Stimulated activated CD4-positive, alpha-beta T cell treated with anti-CD3 and anti-CD28 coated beads, Interleukin-1b, Interleukin-23, amount 100 ng/mL, for 1 hour (primary cell): ENCODE measurements around the gene ADGRB2.

ENCODE experiments used
- DNase-seq, 2 donors: peaks; one replicate each; pipeline ENCODE4 v3.0.0-alpha.2; 2020; ENCODE audit warnings: low read depth in 2 of 2

Gene ADGRB2

DNA sequence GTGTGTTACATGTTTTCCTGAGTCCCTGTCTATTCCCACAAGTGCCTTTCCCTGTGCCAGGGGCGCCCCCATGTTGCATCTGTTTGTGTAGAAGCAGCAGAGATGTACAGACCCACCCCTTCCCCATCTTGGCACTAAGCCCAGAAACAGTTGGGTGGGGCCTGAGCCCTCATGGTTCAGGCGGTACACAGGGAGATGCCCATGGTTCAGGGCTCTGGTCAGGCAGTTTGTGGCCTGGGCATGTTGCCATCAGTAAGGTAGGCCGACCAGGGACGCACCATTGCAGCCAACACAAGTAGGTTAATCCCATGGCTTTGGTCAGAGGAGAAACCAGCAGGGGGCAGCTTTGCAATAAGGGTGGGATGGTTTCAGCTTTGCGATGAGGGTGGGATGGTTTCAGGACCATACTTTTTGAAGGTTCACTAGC is 914 bp upstream of the ADGRB2 start:
- DNase-seq: no peak

DNA sequence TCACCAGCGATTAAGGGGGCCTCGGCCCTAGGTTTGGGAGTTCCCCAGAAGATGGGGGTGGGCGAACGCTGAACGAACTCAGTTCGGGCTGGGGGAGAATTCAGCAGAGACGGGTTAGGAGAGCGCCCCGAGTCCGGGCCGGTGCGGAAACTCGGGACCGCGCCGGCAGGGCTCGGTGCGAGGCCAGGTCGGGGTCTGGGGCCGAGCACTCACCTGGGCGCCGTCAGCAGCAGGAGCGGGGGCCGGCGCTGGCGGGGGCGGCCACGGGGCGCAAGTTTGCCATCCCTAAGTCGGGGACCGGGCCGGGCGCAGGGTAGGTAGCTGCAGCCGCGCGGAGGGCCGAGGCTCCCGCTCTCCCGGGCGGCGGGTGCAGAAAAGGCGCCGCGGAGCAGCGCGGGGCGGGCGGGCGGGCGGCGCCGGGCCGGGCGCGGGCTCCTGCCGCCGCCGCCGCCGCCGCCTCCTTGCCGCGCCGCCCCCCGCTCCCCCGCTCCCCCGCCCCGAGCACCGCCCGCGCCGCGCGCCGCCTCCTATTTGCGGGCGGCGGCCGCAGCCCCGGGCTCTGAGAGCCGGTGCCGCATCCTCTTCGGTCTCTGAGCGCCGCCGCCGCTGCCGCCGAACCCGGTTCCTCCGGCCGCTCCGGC is 349 bp downstream of the ADGRB2 start:
- no peak for DNase-seq

DNA sequence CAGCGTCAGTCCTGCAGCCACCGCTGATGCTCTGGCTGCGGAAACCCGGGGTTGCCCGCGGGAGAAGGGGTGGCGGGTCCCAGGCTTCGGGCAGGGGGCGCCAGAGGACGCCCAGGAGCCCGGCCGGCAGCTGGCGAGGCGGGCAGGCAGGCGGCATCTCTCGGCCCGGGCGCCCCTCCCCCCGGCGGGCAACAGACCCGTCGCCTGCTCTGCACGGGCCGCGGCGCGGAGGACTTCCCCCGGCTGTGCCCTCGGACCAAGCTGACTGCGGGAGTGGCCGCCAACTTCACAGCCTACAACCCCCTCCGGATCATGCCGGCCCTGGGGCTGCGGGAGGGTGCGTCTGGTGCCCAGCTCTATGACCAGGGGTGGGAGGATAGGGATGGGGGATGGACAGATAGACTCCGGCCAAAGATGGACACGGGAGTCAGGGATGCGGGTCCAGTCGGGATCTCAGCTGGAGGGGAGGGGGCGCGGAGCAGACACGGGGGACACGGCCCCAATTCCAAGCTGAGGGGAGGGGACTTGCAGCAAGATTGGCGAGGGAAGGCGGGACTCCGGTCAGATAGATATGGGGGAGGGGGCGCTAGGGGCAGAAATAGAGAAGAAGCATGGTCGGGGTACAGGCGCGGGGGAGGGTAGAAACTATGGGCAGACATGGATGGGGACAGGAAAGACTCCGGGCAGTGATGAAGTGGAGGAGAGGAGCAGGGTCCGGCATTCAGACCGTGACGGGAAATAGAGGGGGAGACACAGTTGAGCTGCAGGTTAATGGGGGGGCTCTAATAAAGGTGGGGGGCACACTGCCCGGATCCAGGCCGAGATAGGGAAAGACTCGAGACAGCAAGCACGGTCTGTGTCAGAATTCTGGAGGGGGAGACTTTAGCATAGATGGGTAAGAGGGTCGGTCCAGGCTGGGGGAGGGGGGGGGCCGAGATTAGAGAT is 1.1 kb downstream of the ADGRB2 start:
- peak; percentile 37 to 53 for DNase-seq

DNA sequence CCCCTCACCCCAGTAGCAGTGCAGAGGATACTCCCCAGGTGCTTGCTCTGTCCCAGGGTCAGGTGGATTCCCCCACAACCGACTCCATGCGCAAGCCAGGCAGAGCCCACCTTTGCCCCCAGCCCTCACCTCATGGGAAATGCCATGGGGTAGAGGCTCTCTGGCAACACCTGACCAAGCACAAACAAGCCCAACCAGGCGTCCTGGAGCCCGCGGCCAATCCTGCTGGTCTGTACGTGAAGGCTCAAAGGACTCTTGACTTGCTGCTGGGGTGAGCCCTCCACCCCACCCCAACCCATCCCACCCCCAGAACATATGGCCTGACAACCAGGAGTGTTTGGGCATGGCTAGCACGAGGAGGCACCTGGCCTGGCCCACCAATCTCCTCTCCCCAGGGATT is 1.8 kb downstream of the ADGRB2 start:
- no peak for DNase-seq

DNA sequence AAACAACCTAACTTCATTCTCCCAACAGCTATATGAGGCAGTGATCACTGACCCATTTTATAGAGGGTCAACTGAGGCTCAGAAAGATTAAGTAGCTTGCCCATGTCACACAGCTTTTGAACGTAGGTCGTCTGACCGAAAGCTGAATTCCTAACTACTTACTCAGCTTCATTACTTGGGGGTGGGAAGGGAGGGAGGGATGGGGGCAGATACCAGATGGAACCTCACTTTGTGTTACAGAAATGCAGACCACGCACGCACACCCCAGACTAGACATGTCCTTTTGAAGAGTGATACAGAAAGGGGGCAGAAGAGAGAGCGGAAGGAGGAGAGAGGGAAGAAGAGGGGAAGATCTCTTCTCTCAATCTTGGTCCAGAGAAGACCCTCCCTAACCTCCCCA is 2.3 kb downstream of the ADGRB2 start:
- no peak for DNase-seq

DNA sequence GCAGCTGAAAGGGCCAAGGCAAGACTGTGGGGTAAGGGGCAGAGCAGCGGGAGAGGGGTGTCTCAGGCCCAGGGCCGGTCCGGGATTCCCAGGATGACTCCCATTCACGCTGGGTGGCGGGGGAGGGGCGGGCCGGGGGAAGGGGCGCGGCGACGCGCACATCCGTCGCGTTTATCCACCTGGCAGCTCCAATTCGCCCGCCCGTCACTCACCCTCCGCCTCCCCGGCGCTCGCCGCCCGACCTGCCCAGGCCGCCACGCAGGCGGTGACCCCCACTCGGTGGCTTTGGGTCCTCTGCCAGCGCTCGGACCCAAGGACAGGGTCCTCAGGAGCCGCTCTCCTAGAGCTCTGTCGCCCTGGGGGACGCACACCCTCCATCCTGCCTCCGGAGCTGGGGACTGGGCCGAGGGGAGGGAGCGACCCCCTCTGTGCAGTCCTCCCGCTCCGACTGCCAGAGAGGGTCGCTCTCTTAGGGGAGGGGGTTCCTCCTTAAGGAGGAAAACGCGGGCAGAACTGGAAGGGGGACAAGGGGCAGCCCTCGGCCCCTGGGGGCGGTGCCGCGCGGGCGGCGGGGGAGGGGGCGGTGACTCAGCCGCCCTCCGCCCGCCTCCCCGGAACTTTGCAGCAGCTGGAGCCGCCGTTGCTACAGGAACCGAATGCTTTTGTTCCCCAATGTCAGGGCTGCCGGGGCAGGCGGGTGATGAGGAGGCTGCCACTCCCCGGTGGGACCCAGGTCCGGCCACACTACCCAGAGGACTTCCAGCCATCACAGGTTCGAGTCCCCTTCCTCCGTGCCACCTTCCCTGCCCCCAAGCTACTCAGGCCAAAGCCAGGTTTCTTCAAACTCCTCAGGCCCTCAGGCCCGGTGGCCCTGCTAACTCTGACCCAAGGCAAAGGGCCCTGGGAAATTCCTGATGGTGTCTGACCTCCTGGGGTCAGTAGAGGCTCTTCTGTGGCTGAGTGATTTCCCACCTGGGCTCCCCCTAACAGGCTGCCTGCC is 3.4 kb downstream of the ADGRB2 start:
- DNase-seq: peak; percentile 31 to 32

DNA sequence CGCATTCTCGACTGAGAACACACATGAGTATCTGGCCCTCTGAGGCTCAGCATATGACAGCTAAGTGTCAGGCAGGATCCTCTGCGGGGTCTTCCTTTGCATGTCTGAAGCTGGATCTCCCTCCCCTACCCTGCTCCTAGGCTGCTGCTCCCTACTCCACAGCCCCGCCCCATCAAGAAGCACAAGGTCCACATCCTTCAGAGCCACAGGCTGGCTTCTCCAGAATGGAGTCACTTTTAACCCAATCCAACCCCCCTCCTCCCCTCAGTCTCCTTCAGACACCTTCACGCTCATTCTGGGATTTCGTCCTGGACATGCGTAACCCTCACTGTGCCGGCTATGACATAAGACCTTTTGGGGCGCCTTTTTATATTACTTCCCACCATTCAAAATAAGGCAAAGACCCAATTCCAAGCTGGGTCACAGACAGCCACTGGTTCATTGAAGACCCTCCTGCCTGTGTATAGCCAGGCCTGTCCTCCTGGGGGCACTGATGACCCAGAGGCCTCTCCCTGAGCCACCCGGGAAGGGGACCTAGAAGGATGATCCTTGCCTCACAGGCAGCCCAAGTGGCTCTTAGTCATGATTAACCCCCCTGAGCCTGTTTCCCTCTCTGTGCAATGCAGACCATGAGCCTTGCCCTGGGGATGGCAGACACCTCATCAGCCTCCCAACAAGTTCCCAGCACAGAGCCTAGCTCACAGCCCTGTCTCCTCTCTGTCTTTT is 4.7 kb downstream of the ADGRB2 start:
- DNase-seq: no peak

DNA sequence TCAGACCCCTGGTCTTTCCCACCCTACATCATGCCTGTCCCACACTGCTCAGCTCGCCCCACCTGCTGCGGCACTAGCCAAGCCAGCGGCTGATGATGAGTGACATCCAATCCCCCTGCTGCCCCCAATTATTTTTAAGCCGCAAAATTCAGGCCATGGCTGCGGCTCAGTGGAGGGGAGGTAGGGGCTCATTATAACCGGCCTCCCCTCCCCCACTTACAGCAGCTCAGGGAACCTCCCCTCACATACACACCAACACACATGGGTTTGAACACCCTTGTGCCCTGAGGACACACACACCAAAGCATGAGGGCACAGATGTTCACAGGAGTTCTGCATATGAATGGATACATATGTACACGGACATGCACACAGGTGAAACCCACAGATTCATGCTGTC is 5.3 kb downstream of the ADGRB2 start:
- DNase-seq: no peak

DNA sequence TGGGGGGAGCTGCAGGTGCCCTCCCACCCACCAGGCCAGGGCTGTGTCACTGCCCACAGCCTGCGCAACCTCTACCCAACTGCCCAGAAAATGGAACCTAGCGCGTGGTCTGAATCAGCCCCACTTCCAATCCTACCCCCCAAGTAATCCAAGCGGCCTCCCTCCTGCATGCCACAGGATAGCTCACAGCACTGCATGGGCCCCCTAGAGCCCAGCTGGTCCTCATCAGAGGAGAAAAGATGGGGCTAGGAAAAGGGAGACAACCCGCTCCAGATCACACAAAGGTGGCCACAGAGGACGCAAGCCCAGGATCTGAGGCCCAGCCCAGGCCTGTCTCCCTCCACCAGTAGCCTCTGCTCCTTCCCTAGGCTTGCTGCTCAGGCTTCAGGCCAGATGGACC is 6.2 kb downstream of the ADGRB2 start:
- no peak for DNase-seq

DNA sequence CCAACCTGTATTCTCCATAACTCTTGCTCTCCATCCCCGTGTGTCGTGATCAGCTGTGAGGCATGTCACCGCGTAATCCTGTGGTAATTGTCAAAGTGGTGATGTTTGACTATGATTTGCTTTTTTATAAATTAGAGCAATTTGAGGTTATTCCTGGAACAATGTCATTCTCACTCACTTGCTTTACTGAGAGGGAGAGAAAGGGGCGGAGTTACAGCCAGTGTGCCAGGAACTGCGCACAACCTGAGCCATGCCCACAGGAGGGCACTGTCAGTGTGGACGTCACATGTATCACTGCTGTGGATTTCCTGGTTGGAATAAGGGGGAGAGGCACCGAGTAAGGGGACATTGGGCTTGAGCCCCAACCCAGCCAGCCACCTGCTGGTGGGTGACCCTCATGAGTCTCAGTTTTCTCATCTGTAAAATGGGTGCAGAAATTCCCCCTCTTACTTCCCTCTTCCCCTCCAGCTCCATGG is 6.9 kb downstream of the ADGRB2 start:
- no peak for DNase-seq

DNA sequence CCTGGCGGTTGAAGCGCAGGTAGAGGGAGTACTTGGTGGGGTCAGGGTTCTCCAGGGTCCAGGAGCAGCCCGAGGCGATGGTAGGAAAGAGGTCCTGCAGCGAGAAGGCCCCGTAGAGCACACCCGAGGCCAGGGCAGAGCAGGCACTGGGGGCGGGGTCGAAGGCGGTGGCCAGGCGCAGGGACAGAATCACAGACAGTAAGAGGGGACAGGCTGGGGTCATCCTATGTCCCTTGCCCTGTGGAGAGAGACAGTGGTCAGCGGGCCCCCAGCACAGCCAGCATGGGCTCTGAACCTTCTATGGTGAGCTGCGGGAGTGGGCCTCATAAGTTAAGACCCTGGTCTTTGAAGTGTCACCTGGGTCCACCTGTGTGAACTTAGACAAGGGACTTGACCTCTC is 7.6 kb downstream of the ADGRB2 start:
- no peak for DNase-seq

DNA sequence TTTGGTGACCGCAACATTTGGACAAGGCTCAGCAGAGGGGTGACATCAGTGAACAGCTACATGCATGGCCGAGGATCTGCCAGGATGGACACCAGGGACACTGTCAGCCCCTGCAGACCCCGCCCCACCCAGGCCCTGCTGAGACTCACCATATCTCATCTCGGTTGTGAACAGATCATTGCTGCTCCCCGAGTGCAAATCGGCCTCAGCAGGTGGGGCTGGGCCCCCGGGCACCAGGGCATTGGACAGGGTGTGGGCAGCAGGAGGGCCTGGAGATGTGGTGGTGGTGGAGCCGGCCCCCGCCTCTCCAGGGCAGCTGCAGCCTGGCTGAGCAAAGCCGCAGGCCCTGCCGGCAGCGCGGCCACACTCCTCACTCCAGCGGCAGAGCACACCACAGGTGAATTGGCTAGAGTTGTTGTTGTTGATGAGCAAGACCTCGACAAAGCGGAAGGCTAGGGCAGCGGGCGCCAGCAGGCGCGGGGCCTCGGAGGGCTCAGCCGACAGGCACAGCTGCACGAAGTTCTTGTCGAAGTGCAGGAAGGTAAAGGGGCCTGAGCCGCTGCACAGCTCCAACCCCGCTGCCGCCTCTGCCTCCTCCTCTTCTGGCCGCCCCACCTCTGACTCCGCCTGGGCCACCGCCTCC is 8.2 kb downstream of the ADGRB2 start:
- DNase-seq: no peak

DNA sequence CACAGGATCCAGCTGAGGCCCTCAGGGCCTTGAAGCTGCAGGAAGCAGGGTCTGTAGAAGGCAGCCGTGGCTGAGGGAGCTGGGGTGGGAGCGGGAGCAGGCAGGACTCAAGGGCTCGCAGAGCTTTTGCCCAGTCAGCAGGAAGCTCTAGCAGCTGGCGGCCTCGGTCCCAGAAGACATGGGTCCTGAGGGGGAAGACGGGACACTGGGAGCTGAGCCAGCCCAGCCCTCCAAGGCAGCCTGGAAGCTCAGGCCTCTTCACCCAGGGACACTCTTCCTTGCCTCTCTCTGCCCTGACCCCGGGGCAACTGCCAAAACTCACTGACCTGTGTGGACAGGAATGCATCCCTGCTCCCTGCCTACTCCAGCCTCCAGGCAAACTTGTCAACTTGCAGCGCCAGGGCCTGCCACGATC is 8.9 kb downstream of the ADGRB2 start:
- DNase-seq: no peak

DNA sequence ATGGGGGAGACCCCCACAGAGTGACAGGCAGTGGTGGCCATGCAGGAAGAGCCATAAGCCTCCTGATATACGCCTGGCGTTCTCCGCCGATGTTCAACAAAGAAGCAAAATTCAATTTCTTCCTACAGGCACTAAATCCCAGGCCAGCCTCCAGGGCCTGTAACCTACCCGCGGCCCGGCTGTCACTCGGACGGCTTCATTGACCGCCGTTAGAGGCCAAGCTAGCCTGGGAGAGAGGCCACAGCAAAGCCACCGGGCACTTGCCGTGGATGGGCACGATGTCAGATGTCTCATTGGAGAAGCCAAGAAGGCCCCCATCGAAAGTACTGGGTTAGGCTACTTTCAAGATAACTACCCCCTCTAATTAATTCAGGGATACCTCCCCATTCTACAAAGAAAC is 9.7 kb downstream of the ADGRB2 start:
- no peak for DNase-seq

DNA sequence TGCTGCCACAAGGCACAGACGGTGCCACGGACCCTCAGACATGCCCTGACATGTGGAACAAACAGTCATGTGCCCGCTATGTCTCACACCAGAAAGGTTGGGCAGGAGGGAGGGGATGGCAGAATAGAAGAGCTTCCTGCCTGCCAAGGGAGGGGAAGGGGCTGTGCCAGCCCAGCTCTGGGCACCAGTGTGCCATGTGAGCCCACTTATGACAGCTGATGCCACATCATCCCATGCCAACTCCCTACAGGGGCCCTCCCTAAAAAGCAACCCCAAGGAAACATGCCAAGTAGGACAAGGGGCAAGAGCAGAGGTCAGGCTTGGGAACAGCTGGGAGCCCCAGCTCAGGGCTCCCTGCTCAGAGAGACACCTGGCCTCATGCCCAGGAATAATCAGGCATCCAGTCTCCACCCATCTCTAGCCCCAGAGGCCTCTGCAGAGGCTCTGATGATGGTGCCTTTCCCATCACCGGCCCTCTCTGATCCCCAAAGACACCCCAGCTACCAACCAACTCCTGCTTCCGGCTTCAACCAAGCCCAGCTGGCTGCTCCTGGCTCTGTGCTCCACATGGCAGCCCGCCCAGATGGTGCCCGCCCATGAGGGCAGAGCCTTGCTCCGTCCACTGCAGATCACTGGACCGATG is 10.3 kb downstream of the ADGRB2 start:
- DNase-seq: no peak

DNA sequence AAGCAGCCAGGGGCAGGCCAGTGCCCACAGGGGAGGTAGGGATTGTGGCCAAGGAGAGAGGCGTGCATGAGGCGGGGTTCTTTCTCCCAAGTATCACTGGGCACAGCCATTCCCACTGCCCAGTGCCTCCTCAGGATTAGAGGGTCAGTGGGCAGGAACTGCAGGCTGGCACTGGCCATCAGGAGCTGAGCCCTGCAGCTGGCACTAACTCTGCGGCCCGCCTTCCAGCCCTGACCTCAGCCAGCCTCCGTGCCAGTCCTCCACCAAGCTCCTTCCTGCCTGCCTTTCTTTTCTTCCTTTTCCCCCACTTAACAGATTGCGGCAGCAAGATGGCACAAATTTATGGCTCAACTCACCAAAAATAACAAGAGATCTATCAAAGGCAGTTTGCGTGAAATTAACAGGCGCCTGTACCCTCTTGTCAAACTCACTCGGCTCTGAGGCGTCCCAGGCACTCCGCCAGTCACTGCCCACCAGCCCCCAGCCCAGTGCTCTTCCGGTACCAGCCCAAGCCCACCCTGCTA is 11.1 kb downstream of the ADGRB2 start:
- no peak for DNase-seq

DNA sequence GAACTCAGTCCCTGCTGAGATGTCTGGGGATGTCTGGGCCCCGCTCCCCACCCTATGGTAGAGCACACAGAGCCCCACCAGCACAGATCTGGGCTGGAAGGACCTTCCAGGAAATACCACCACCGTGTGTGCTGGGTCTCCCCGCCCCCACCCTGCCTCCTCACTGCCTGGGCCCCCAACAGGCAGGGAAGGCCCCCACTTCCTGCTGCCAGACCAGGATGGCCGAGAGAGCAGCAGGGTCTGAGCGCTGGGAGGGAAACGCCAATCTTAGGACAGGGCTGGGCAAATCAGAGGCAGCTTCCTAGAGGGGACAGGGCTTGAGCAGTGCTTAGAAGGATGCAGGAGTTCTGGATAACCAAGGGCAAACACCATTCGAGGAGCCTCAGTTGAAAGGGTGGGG is 11.9 kb downstream of the ADGRB2 start:
- no peak for DNase-seq

DNA sequence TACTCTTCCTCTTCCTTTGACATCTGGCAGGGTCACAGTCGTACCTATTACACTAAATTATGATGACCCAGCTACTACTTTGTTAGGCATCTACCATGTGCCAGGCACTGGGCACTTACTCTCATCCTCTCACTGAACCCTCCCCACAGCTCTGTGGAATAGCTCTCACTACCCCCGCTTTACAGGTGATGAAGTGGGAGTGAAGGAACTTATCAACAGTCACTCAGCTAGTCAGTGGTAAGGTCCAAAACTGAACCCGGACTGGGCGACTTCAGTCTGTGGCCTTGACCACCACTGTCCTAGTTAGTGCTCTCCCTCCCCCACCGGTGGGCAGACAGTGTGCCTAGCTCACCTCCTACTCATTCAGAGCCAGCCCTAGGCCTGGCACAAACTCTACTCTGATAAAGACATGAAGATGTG is 12.3 kb downstream of the ADGRB2 start:
- DNase-seq: no peak

DNA sequence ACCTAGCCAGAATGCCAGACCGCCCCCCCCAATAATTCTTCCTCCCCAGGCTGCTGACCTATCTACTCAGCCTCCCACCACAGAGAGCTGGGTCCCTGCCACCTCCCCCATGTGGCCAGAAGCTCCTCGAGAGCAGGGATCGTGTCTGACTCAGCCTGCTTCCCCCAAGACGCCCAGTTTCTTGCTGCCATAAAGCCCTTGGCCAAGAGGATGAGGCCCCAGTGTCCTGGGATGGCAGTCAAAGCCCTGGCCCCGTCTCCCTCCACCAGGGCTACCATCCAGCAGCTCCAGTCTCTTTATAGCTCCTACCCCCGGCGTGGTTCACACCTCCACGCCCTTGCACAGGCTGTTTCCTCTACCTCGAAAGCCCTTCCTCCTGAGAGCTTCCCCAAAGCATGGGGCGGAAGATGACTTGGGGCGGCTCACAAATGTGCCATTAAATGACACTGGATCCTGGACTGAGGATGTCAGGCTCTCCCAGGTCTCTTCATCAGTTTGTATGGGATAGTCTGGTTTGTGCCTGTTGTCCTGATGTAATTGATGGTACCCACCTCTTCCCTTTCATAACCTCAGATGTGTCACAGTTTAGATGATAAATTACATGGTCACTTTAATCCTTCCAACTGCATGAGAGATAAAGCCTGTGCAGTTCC is 13.2 kb downstream of the ADGRB2 start:
- DNase-seq: no peak
